GM12864 (cell line): ENCODE results near the gene MAPK8IP3.

Experiments
- DNase-seq: peaks from one replicate; pipeline ENCODE4 v3.0.0-alpha.2; 2011; ENCODE audit warnings: low read depth
- H3K4me3 ChIP-seq: 2 replicates; pipeline ENCODE4 v1.5.1; 2011; ENCODE audit warnings: mild to moderate bottlenecking, low read depth, low read length, control low read depth
- TF ChIP-seq, protein P1 (sequence below): IDR thresholded peaks from 2 replicates; pipeline ENCODE4 v1.5.1; 2011; ENCODE audit warnings: low read depth, mild to moderate bottlenecking, moderate library complexity, low read length, control low read depth, inconsistent platforms; ENCODE audit errors: missing control alignments

The MAPK8IP3 gene

DNA sequence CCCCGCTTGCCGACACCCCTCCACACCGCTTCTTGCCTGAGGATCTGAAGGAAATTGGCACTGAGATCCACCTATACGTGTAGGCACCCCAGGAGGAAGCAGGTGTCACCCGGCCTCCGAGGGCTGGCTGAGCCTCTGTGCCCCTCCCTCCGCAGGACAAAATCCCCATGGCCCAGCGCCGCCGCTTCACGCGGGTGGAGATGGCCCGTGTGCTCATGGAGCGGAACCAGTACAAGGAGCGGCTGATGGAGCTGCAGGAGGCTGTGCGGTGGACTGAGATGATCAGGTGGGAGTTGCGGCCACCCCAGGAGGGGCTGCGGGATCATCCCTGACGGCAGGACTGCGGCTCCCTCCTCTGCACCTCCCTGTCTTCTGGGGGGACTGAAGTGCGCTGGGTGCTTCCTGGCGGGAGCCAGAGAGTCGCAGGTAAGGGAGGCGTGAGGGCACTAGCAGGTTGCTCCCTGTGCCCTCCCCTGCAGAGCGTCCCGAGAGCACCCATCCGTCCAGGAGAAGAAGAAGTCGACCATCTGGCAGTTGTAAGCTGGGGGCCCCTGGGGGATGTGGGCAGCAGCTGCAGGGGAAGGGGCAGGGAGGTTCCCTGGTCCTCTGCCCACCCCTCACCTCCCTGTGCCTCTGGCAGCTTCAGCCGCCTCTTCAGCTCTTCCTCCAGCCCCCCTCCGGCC is 56.3 kb downstream of the MAPK8IP3 start:
- TF ChIP-seq, protein P1, sequence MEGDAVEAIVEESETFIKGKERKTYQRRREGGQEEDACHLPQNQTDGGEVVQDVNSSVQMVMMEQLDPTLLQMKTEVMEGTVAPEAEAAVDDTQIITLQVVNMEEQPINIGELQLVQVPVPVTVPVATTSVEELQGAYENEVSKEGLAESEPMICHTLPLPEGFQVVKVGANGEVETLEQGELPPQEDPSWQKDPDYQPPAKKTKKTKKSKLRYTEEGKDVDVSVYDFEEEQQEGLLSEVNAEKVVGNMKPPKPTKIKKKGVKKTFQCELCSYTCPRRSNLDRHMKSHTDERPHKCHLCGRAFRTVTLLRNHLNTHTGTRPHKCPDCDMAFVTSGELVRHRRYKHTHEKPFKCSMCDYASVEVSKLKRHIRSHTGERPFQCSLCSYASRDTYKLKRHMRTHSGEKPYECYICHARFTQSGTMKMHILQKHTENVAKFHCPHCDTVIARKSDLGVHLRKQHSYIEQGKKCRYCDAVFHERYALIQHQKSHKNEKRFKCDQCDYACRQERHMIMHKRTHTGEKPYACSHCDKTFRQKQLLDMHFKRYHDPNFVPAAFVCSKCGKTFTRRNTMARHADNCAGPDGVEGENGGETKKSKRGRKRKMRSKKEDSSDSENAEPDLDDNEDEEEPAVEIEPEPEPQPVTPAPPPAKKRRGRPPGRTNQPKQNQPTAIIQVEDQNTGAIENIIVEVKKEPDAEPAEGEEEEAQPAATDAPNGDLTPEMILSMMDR: no peak
- no peak for DNase-seq
- no peak overlapping the region for H3K4me3 ChIP-seq

DNA sequence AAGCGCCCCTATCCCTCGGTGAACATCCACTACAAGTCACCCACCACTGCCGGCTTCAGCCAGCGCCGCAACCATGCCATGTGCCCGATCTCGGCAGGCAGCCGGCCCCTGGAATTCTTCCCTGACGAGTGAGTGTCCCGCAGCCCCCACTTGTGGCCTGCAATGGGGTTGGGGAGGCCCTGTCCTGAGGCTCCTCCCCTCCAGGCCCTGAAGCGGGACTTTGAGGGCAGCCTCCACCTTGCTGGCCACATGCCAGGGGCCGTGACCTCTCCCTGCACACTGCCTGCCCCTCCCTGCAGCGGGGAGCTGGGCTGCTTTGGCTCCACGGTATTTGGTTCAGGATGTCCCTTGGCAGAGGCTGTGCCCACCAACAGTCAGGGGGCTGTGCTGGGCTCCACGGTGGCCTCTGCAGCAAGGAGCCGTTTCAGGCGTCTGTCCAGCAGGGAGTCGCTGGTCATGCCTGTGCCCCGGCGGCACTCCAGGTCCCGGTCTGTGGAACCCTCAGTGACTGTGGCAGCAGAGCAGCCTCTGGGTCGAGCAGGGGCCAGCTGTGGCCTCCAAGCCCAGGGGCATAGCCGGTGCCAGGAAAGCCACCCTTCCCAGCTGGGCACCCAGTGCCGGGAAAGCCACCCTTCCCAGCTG is 57.0 kb downstream of the MAPK8IP3 start:
- DNase-seq: no peak

GRCh38 chr16:1763521-1764511 is 57.8 kb downstream of the MAPK8IP3 start:
- no peak for DNase-seq
- TF ChIP-seq, protein P1: peak; percentile 10
- no peak overlapping the region for H3K4me3 ChIP-seq

More for the DNA sequence above, 57.0 kb downstream of the MAPK8IP3 start:
- no peak overlapping the region for H3K4me3 ChIP-seq
- TF ChIP-seq, protein P1: no peak

GRCh38 chr16:1764971-1765370 is 59.0 kb downstream of the MAPK8IP3 start:
- no peak for DNase-seq
- no peak overlapping the region for H3K4me3 ChIP-seq
- TF ChIP-seq, protein P1: no peak

DNA sequence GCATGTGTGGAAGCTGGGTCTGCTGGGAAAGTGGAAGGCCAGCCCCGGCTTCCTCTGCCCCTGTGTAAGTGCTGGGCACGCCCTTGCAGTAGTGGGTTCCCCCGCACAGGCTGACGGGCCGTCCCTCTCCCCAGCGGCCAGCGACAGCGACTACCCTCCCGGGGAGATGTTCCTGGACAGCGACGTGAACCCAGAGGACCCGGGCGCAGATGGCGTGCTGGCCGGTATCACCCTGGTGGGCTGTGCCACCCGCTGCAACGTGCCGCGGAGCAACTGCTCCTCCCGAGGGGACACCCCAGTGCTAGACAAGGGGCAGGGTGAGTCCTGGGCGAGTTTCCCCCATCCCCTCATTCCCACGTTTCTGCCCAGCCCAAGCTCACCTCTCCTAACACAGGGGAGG is 59.8 kb downstream of the MAPK8IP3 start:
- DNase-seq: no peak
- TF ChIP-seq, protein P1: no peak
- no peak overlapping the region for H3K4me3 ChIP-seq

DNA sequence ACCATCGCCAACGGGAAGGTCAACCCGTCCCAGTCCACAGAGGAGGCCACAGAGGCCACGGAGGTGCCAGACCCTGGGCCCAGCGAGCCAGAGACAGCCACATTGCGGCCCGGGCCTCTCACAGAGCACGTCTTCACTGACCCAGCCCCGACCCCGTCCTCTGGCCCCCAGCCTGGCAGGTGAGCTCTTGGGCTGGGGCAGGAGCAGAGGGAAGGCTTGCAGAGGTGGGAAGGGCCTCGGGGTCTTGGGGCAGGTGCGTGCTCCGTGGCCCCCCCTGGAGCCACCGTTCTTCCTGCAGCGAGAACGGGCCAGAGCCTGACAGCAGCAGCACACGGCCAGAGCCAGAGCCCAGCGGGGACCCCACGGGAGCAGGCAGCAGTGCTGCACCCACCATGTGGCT is 60.2 kb downstream of the MAPK8IP3 start:
- TF ChIP-seq, protein P1: no peak

More for the DNA sequence above, 60.2 kb downstream of the MAPK8IP3 start:
- H3K4me3 ChIP-seq: no peak overlapping the region
- no peak for DNase-seq
